Large intestine (tissue), 3 donors: Measurements from ENCODE around the gene SYNPO2. TPM values are rescaled to one million over a fixed set of nuclear protein-coding genes. Genes with fewer than 3 reads are reported as not detected.
A peak's percentile ranks its signal among the peaks of the same experiment; 100 is the strongest.

Experiments used
- DNase-seq, 2 donors: peaks; one replicate each; pipeline versions ENCODE4 v3.0.0 to v3.0.0-alpha.2; 2013
- H3K27ac ChIP-seq: one replicate; pipeline ENCODE4 v1.5.1; 2013; ENCODE audit warnings: low read length
- H3K27me3 ChIP-seq: 2 replicates; pipeline ENCODE4 v1.6.1; 2013; ENCODE audit warnings: low read length; ENCODE audit not compliant: control insufficient read depth, insufficient read depth
- H3K36me3 ChIP-seq: 2 replicates; pipeline ENCODE4 v1.6.1; 2013; ENCODE audit warnings: low read length; ENCODE audit not compliant: control insufficient read depth, insufficient read depth
- H3K4me1 ChIP-seq: one replicate; pipeline ENCODE4 v1.6.1; 2013; ENCODE audit warnings: low read length; ENCODE audit not compliant: control insufficient read depth, insufficient read depth
- H3K4me3 ChIP-seq: one replicate; pipeline ENCODE4 v1.5.1; 2013; ENCODE audit warnings: low read length
- H3K9me3 ChIP-seq: one replicate; pipeline ENCODE4 v1.6.1; 2013; ENCODE audit warnings: mild to moderate bottlenecking, low read depth, low read length, moderate library complexity; ENCODE audit not compliant: control insufficient read depth
- WGBS: methylation state at CpG from one replicate; pipeline ENCODE4 v1.1.5; 2013; ENCODE audit warnings: low lambda C conversion rate; ENCODE audit not compliant: insufficient coverage; 5-methylcytosine and 5-hydroxymethylcytosine counted together
- polyA plus RNA-seq: library from polyadenylated mRNA; unstranded; fragments of 120-200 nt; gene quantifications from one replicate; pipeline ENCODE4 v1.2.1, GENCODE V29; 2013

SYNPO2 gene
- polyA plus RNA-seq, 1 donor: 81.2 TPM

GRCh38 chr4:118923891-118924290 is 35.2 kb downstream of the SYNPO2 start:
- H3K36me3 ChIP-seq: no peaks in the 10 kb centered on the region
- H3K4me1 ChIP-seq: no peaks in the 10 kb centered on the region
- no peak overlapping the region for H3K4me3 ChIP-seq
- no peak overlapping the region for H3K27ac ChIP-seq
- no peaks in the 10 kb centered on the region for H3K9me3 ChIP-seq
- H3K27me3 ChIP-seq: no peaks in the 10 kb centered on the region
- 33% methylated on average over 2 of the region's 3 CpGs for WGBS
- DNase-seq: no peak

GRCh38 chr4:118927974-118928373 is 39.3 kb downstream of the SYNPO2 start:
- Histone ChIP-seq H3K27me3 (no peaks in the 10 kb centered on the region), H3K4me3 (no peak overlapping the region), H3K9me3 (no peaks in the 10 kb centered on the region), H3K36me3 (no peaks in the 10 kb centered on the region), H3K4me1 (no peaks in the 10 kb centered on the region), H3K27ac (no peak overlapping the region)
- peak; percentile 16 to 35 for DNase-seq
- no CpG with 5 or more reads among the region's 1 CpG for WGBS

GRCh38 chr4:118930255-118930654 is 41.6 kb downstream of the SYNPO2 start:
- Histone ChIP-seq H3K4me1 (no peaks in the 10 kb centered on the region), H3K9me3 (no peaks in the 10 kb centered on the region), H3K36me3 (no peaks in the 10 kb centered on the region), H3K4me3 (no peak overlapping the region), H3K27me3 (no peaks in the 10 kb centered on the region), H3K27ac (no peak overlapping the region)
- WGBS: no CpG with 5 or more reads among the region's 1 CpG
- DNase-seq: no peak

- no peak overlapping the region for H3K27ac ChIP-seq
- no peaks in the 10 kb centered on the region for H3K27me3 ChIP-seq
- DNase-seq: no peak
- no peak overlapping the region for H3K4me3 ChIP-seq
- no peaks in the 10 kb centered on the region for H3K36me3 ChIP-seq
- H3K9me3 ChIP-seq: no peaks in the 10 kb centered on the region
- H3K4me1 ChIP-seq: no peaks in the 10 kb centered on the region
- WGBS: 83% methylated on average over 1 of the region's 2 CpGs
These were observed 43.1 kb downstream of the SYNPO2 start for GRCh38 chr4:118931786-118932185.

GRCh38 chr4:118935819-118936218 is 47.2 kb downstream of the SYNPO2 start:
- no peaks in the 10 kb centered on the region for H3K9me3 ChIP-seq
- no peak overlapping the region for H3K27ac ChIP-seq
- DNase-seq: no peak
- H3K4me3 ChIP-seq: no peak overlapping the region
- H3K27me3 ChIP-seq: peaks cover 4% of the 10 kb centered on the region
- no peaks in the 10 kb centered on the region for H3K36me3 ChIP-seq
- WGBS: 40% methylated on average over 1 of the region's 2 CpGs
- no peaks in the 10 kb centered on the region for H3K4me1 ChIP-seq

- peaks cover 6% of the 10 kb centered on the region for H3K27me3 ChIP-seq
- WGBS: 93% methylated on average over 2 of the region's 3 CpGs
- H3K36me3 ChIP-seq: no peaks in the 10 kb centered on the region
- H3K27ac ChIP-seq: no peak overlapping the region
- no peaks in the 10 kb centered on the region for H3K4me1 ChIP-seq
- H3K4me3 ChIP-seq: no peak overlapping the region
- no peak for DNase-seq
- no peaks in the 10 kb centered on the region for H3K9me3 ChIP-seq
These were observed 47.8 kb downstream of the SYNPO2 start for GRCh38 chr4:118936406-118936805.

GRCh38 chr4:118939169-118939783 is 50.6 kb downstream of the SYNPO2 start:
- WGBS: no CpG with 5 or more reads among the region's 10 CpGs
- Histone ChIP-seq H3K4me3 (no peak overlapping the region), H3K27ac (peak overlapping the region; percentile 29), H3K9me3 (no peaks in the 10 kb centered on the region), H3K27me3 (peaks cover 13% of the 10 kb centered on the region), H3K4me1 (no peaks in the 10 kb centered on the region), H3K36me3 (no peaks in the 10 kb centered on the region)
- DNase-seq: no peak

GRCh38 chr4:118941149-118941548 is 52.5 kb downstream of the SYNPO2 start:
- Histone ChIP-seq H3K4me1 (no peaks in the 10 kb centered on the region), H3K4me3 (no peak overlapping the region), H3K36me3 (no peaks in the 10 kb centered on the region), H3K9me3 (no peaks in the 10 kb centered on the region), H3K27me3 (peaks cover 13% of the 10 kb centered on the region), H3K27ac (no peak overlapping the region)
- no peak for DNase-seq
- 56% methylated on average over 1 of the region's 1 CpG for WGBS

GRCh38 chr4:118941799-118942198 is 53.1 kb downstream of the SYNPO2 start:
- peaks cover 13% of the 10 kb centered on the region for H3K27me3 ChIP-seq
- peak overlapping the region; percentile 34 for H3K27ac ChIP-seq
- no peaks in the 10 kb centered on the region for H3K4me1 ChIP-seq
- WGBS: 17% methylated on average over 2 of the region's 6 CpGs
- H3K9me3 ChIP-seq: no peaks in the 10 kb centered on the region
- DNase-seq: no peak
- no peak overlapping the region for H3K4me3 ChIP-seq
- no peaks in the 10 kb centered on the region for H3K36me3 ChIP-seq

GRCh38 chr4:118942465-118942864 is 53.8 kb downstream of the SYNPO2 start:
- no peaks in the 10 kb centered on the region for H3K36me3 ChIP-seq
- no peak overlapping the region for H3K4me3 ChIP-seq
- no peaks in the 10 kb centered on the region for H3K4me1 ChIP-seq
- H3K27me3 ChIP-seq: peaks cover 13% of the 10 kb centered on the region
- no peaks in the 10 kb centered on the region for H3K9me3 ChIP-seq
- no peak overlapping the region for H3K27ac ChIP-seq
- WGBS: 80% methylated on average over 1 of the region's 1 CpG
- no peak for DNase-seq

- H3K27ac ChIP-seq: peak overlapping the region; percentile 21
- H3K9me3 ChIP-seq: no peaks in the 10 kb centered on the region
- H3K27me3 ChIP-seq: peaks cover 2% of the 10 kb centered on the region
- WGBS: 50% methylated on average over 2 of the region's 2 CpGs
- DNase-seq: no peak
- H3K4me3 ChIP-seq: no peak overlapping the region
- peaks cover 3% of the 10 kb centered on the region for H3K4me1 ChIP-seq
- no peaks in the 10 kb centered on the region for H3K36me3 ChIP-seq
These were observed 58.4 kb downstream of the SYNPO2 start for GRCh38 chr4:118947095-118947494.
